Upper lobe of left lung (tissue), 4 donors: ENCODE data around the gene KAZN.

Experiments used
- EP300 ChIP-seq, 4 donors: sonication (generic); formaldehyde crosslinking; IDR thresholded peaks; one replicate each; pipeline ENCODE4 v1.5.1; 2017; ENCODE audit warnings: antibody characterized with exemption in 4 of 4, control low read depth in 2 of 4
- POLR2A ChIP-seq, 4 donors: fragments of 450-650 bp; IDR thresholded peaks; one replicate each; pipeline ENCODE4 v1.5.1; 2016 to 2017; ENCODE audit warnings: antibody characterized with exemption in 4 of 4, mild to moderate bottlenecking in 2 of 4
- POLR2AphosphoS5 ChIP-seq, 2 donors: sonication (generic); formaldehyde crosslinking; IDR thresholded peaks; one replicate each; pipeline ENCODE4 v1.5.1; 2017; ENCODE audit warnings: antibody characterized with exemption in 2 of 2
- TF ChIP-seq, protein P1 (sequence below), 6 experiments: fragments of 450-650 bp in 4 of 6; fragments of 200-600 bp in 2 of 6; sonication (generic) in 2 of 6; IDR thresholded peaks; one replicate each; pipeline ENCODE4 v1.5.1; 2016 to 2019; ENCODE audit warnings: antibody characterized with exemption in 6 of 6

DNA sequence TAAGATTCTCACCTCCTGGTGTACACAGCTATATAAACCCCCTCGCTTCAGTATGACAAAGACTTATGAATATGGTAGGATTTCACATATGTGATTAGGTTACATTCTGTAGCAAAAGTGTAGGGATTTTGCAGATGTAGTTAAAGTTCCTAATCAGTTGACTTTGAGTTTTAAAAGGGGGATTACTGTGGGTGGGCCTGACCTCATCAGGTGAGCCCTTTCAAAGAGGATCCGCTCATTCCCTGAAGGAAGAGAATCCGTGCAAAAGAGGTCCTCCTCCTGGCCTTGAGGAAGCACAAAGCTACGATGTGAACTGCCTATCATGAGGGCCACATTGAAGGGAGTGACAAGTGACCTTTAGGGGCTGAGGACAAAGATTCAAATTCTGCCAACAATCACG lies 30.6 kb upstream of the KAZN start:
- TF ChIP-seq, protein P1, sequence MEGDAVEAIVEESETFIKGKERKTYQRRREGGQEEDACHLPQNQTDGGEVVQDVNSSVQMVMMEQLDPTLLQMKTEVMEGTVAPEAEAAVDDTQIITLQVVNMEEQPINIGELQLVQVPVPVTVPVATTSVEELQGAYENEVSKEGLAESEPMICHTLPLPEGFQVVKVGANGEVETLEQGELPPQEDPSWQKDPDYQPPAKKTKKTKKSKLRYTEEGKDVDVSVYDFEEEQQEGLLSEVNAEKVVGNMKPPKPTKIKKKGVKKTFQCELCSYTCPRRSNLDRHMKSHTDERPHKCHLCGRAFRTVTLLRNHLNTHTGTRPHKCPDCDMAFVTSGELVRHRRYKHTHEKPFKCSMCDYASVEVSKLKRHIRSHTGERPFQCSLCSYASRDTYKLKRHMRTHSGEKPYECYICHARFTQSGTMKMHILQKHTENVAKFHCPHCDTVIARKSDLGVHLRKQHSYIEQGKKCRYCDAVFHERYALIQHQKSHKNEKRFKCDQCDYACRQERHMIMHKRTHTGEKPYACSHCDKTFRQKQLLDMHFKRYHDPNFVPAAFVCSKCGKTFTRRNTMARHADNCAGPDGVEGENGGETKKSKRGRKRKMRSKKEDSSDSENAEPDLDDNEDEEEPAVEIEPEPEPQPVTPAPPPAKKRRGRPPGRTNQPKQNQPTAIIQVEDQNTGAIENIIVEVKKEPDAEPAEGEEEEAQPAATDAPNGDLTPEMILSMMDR (IDR thresholded peaks at IDR 0.05), result no peak
- TF ChIP-seq POLR2A (IDR thresholded peaks at IDR 0.05) (no peak), POLR2AphosphoS5 (IDR thresholded peaks at IDR 0.05) (no peak), EP300 (IDR thresholded peaks at IDR 0.05) (no peak)
